GM18511 (cell line): ENCODE measurements around the gene KRTAP5-1.

Source experiments
- ATAC-seq: cut with Tn5 transposase; IDR thresholded peaks from one replicate; pipeline ENCODE4 v1.9.1; 2021; ENCODE audit warnings: mild to moderate bottlenecking, moderate library complexity; ENCODE audit not compliant: unreplicated experiment

The KRTAP5-1 gene

DNA sequence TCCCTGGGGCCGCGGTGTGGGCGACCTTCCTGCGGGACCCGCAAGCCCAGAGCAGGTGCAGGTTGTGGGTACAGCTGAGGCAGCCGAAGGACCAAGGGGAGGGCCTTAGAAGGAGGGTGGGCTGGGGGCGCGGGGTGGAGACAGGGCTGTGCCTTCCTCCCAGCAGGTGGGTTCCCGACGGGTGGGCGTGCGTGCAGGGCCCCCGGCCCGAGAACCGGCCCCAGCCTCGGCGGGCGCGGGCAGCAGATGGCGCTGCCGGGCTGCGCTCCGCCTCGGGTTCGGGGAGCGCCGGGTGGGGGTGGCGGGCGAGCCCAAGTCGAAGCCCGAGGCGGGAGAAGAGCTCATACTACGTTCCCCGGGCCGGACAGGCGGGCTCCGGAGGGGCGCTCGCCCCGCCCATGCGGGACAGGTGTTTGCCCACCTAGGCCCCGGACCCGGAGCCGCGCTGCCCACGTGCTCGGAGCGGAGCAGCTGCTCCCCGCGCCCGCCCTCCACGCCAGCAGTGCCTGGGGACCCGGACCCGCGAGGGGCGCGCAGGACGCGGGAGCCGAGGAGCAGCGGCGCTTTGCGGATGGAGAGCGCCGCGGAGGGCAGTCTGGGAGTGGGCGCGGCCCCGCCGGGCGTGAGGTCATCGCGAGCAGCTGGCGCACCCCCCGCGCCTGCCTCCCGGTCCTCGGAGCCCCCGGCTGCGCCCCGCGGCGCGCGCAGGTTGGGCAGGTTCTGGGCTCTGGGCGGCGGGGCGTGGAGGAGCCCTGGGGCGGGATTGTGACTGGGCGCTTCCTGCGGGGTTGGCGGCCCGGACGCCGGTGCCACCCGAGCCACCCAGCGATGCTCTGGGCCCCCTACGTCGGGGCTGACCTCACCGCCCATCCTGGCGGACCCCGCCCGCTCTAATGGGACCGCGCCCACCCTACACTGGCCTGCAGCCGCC lies 38.3 kb downstream of the KRTAP5-1 start:
- no peak for ATAC-seq

GRCh38 chr11:1546077-1546535 lies 39.0 kb downstream of the KRTAP5-1 start:
- ATAC-seq: no peak

DNA sequence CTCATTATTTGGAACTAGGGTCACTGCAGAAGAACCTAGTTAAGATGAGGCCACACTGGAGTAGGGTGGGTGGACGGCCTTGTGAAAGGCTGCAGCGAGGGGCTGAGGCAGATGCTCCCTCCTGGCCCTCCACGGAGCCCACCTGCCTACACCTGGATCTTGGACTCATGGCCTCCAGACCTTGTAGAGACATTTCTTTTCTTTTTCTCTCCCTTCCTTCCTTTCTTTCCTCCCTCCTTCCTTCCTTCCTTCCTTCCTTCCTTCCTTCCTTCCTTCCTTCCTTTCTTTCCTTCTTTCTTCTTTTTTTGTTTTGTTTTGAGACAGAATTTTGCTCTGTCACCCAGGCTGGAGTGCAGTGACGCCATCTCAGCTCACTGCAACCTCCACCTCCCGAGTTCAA lies 39.7 kb downstream of the KRTAP5-1 start:
- no peak for ATAC-seq

- ATAC-seq: no peak
Observed at GRCh38 chr11:1544536-1544935, 40.5 kb downstream of the KRTAP5-1 start.

DNA sequence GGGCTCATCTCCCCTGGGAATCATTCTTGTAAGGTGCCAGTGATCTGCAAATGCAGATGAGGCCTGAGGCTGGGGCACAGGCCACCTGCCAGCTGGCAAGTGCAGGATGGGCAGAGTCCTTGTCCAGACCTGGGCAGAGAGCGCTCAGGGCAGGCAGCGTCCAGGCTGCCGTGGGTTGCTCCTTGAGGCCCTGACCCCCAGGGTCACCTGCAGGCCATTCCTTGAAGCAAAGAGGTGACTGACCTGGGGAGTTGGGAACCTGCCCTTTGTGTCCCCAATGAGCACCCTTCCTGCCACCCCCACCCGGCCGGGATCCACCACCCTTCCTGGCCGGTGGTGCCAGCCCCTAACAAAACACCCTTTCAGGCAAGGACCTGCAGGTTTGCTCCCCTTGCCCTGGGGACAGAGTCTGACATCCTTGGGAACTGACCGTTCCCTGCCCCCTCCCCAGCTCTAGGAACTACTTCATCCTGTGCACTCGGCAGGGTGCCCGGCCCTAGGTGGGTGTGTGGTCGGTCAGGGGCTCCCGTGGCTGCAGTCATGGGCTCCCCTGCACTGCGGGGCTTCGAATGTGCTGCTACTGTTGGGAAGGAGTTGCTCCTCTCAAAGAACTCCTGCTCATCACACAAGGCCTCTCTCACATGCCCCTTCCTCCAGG lies 41.3 kb downstream of the KRTAP5-1 start:
- no peak for ATAC-seq

GRCh38 chr11:1542267-1542666 lies 42.8 kb downstream of the KRTAP5-1 start:
- no peak for ATAC-seq

DNA sequence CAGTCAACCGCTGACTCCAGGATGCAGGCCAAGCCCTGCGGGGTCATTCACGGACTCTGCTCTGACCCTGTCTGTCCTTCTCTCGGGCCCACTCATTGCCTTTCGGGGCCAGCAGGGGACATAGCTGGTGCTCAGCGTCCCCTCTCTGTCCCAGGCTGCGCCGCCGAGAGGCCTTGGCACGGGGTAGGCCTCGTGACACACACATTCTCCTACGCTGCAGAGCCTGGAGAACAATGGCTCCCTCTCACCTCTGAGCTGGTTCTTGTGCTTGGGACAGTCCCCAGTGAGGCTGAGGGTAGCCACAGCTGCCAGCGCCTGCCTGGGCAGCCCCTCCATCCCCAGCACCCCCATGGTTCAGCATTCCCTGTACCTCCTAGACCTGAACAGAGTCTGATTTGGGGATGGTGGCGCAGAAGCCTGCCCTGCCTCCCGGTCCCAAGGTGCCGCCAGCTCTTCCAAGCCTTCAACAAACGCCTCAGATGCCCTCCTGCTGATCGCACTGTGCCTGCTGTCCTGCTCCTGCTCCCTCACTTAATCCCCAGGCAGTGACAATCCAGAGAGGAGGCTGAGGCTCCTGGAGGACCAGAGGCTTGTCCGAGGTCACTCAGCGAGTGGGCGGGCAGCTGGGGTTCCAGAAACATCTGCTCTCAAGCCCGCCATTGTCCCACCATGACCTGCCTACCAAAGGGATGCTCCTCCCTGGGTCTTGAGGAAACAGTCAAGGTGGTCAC lies 43.4 kb downstream of the KRTAP5-1 start:
- no peak for ATAC-seq

GRCh38 chr11:1540074-1540473 lies 45.0 kb downstream of the KRTAP5-1 start:
- ATAC-seq: no peak

- ATAC-seq: no peak
Observed at GRCh38 chr11:1538153-1538552, 46.9 kb downstream of the KRTAP5-1 start.

- ATAC-seq: no peak
Observed at GRCh38 chr11:1536065-1536843, 48.8 kb downstream of the KRTAP5-1 start.

- no peak for ATAC-seq
Observed at GRCh38 chr11:1534682-1535081, 50.4 kb downstream of the KRTAP5-1 start.
